ENCODE results near the gene BCL7C.

BCL7C gene

GRCh38 chr16:30893744-30894539, at the start of gene BCL7C:
BCL7C (minus strand) TSS chr16:30894077; CDS start chr16:30893944, 133 bp downstream.
- TF ChIP-seq GATA3 (IDR thresholded peaks at IDR 0.05; ENCODE audit: low read depth, low read length) (no peak), GATA2 (IDR thresholded peaks at IDR 0.05; ENCODE audit: low read depth, low read length) (no peak)

- no peak for TF ChIP-seq GATA3 (IDR thresholded peaks at IDR 0.05; ENCODE audit: low read depth, low read length)
- TF ChIP-seq GATA2 (IDR thresholded peaks at IDR 0.05; ENCODE audit: low read depth, low read length) = no peak
Measured at GRCh38 chr16:30942426-30942806, 48.5 kb upstream of the BCL7C start.

- TF ChIP-seq GATA2 (IDR thresholded peaks at IDR 0.05; ENCODE audit: low read depth, low read length) (no peak), GATA3 (IDR thresholded peaks at IDR 0.05; ENCODE audit: low read depth, low read length) (no peak)
Measured at GRCh38 chr16:30941600-30942425, 47.9 kb upstream of the BCL7C start.

- TF ChIP-seq GATA3 (IDR thresholded peaks at IDR 0.05; ENCODE audit: low read depth, low read length) = no peak
- TF ChIP-seq GATA2 (IDR thresholded peaks at IDR 0.05; ENCODE audit: low read depth, low read length) = no peak
Measured at GRCh38 chr16:30937692-30938091, 43.8 kb upstream of the BCL7C start.

- TF ChIP-seq GATA2 (IDR thresholded peaks at IDR 0.05; ENCODE audit: low read depth, low read length) = no peak
- no peak for TF ChIP-seq GATA3 (IDR thresholded peaks at IDR 0.05; ENCODE audit: low read depth, low read length)
Measured at GRCh38 chr16:30934827-30935557, 41.1 kb upstream of the BCL7C start.

GRCh38 chr16:30931068-30931650, 37.3 kb upstream of the BCL7C start:
- TF ChIP-seq GATA2 (IDR thresholded peaks at IDR 0.05; ENCODE audit: low read depth, low read length) (no peak), GATA3 (IDR thresholded peaks at IDR 0.05; ENCODE audit: low read depth, low read length) (no peak)

- TF ChIP-seq GATA3 (IDR thresholded peaks at IDR 0.05; ENCODE audit: low read depth, low read length) = no peak
- TF ChIP-seq GATA2 (IDR thresholded peaks at IDR 0.05; ENCODE audit: low read depth, low read length) = no peak
Measured at GRCh38 chr16:30930160-30930571, 36.3 kb upstream of the BCL7C start.

- TF ChIP-seq GATA3 (IDR thresholded peaks at IDR 0.05; ENCODE audit: low read depth, low read length) (no peak), GATA2 (IDR thresholded peaks at IDR 0.05; ENCODE audit: low read depth, low read length) (no peak)
Measured at GRCh38 chr16:30929167-30929566, 35.3 kb upstream of the BCL7C start.

GRCh38 chr16:30928390-30928789, 34.5 kb upstream of the BCL7C start:
- TF ChIP-seq GATA2 (IDR thresholded peaks at IDR 0.05; ENCODE audit: low read depth, low read length) (no peak), GATA3 (IDR thresholded peaks at IDR 0.05; ENCODE audit: low read depth, low read length) (no peak)

- TF ChIP-seq GATA3 (IDR thresholded peaks at IDR 0.05; ENCODE audit: low read depth, low read length) (no peak), GATA2 (IDR thresholded peaks at IDR 0.05; ENCODE audit: low read depth, low read length) (no peak)
Measured at GRCh38 chr16:30927789-30928378, 34.0 kb upstream of the BCL7C start.

- TF ChIP-seq GATA3 (IDR thresholded peaks at IDR 0.05; ENCODE audit: low read depth, low read length) (no peak), GATA2 (IDR thresholded peaks at IDR 0.05; ENCODE audit: low read depth, low read length) (no peak)
Measured at GRCh38 chr16:30926937-30927788, 33.3 kb upstream of the BCL7C start.

GRCh38 chr16:30925995-30926811, 32.3 kb upstream of the BCL7C start:
- TF ChIP-seq GATA3 (IDR thresholded peaks at IDR 0.05; ENCODE audit: low read depth, low read length) (no peak), GATA2 (IDR thresholded peaks at IDR 0.05; ENCODE audit: low read depth, low read length) (no peak)
